SH-SY5Y (cell line): Measurements from ENCODE around the gene ARF3.

Experiments
- GATA2 ChIP-seq: IDR thresholded peaks from 2 replicates; pipeline ENCODE4 v1.6.1; 2011; ENCODE audit warnings: mild to moderate bottlenecking, low read depth, low read length
- GATA3 ChIP-seq: IDR thresholded peaks from 2 replicates; pipeline ENCODE4 v1.6.1; 2011; ENCODE audit warnings: low read depth, mild to moderate bottlenecking, low read length, moderate library complexity

DNA sequence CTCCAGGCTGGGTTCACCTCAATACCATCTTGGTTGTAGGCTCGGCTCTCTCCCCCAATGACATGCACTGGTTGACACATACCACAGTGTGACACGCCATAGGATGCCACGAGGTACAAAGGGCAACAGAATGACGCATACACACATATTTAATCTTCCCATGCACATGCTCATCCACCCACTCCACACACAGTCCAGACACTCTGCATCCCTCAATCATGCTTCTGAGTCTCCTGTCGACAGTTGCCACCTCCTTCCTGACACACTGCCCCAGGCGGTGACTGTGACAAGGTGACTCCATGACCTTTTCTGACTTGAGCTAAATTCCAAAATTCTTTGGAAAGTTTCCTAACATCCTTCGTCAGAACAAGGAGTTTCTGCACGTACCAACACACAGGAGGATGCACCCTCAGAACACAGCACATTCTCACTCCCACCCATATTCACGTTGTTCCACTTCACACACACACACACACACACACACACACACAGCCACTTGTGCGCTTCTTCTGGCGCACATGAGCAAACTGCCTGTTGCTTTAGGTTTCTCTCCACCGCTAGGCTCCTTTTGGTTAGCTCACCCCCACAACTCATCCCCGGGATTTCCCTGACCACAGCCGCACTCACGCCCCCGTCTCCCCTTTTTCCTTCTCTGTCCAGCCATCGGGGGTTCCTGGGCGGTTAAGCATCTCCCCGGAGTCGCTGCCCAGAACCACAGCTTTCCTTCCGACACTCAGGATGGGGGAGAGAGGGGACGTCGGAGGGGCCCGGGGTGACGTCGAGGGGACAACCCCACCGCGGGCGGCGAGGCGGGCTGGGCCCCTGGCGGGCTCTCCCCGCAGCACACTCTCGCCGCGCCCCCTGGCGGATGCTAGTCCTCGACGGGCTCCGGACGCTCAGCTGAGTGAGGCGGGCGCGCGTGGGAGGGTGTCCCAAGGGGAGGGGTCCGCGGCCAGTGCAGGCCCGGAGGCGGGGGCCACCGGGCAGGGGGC is 20.3 kb upstream of the ARF3 start:
- no peak for TF ChIP-seq GATA3
- no peak for TF ChIP-seq GATA2
